ENCODE measurements around the gene METTL16. TPM values are rescaled to one million over a fixed set of nuclear protein-coding genes. Genes with fewer than 3 reads are reported as not detected.

Gene METTL16
- total and polyA plus RNA-seq, 2 of the 8 experiments (the other 6 are each of a cell fraction or from before 2014, with no cell fraction given), result 22.8 to 59.4 TPM

- no peak for TF ChIP-seq CHD7 (IDR thresholded peaks at IDR 0.05; ENCODE audit: insufficient replicate concordance, low read length)
These were observed 51.8 kb downstream of the METTL16 start (continued) for GRCh38 chr17:2459917-2460271.
